Right lobe of liver (tissue), 6 donors: ENCODE measurements around the gene LCE5A. TPM values are rescaled to one million over a fixed set of nuclear protein-coding genes. Genes with fewer than 3 reads are reported as not detected.

Source experiments
- ATAC-seq, 4 donors: fragments of 200-7000 bp; cut with Tn5 transposase; one replicate each; pipeline ENCODE4 v1.9.1; 2020; ENCODE audit warnings: mild to moderate bottlenecking in 4 of 4, moderate library complexity in 4 of 4
- DNase-seq, 3 donors: peaks; one replicate each; pipeline ENCODE4 v3.0.0-alpha.2; 2020
- H3K27ac ChIP-seq, 3 donors: fragments of 200-600 bp; one replicate each; pipeline ENCODE4 v1.8.0; 2022
- H3K27me3 ChIP-seq, 2 donors: fragments of 200-600 bp; one replicate each; pipeline ENCODE4 v1.8.0; 2022
- H3K36me3 ChIP-seq, 4 donors: fragments of 200-600 bp; sonication (generic) in 1 of 4; one replicate each; pipeline versions ENCODE4 v1.5.1 to v1.8.0; 2017 to 2022; ENCODE audit warnings: control low read depth in 1 of 4
- H3K4me1 ChIP-seq, 4 donors: fragments of 200-600 bp; sonication (generic) in 1 of 4; one replicate each; pipeline versions ENCODE4 v1.5.1 to v1.8.0; 2017 to 2022; ENCODE audit warnings: control low read depth in 1 of 4
- H3K4me3 ChIP-seq, 3 donors: fragments of 200-600 bp; one replicate each; pipeline ENCODE4 v1.8.0; 2022
- H3K9me3 ChIP-seq, 4 donors: fragments of 200-600 bp; sonication (generic) in 1 of 4; one replicate each; pipeline versions ENCODE4 v1.5.1 to v1.8.0; 2017 to 2022; ENCODE audit warnings: control low read depth in 1 of 4
- POLR2A ChIP-seq: fragments of 450-650 bp; IDR thresholded peaks from one replicate; pipeline ENCODE4 v1.6.1; 2017; ENCODE audit warnings: antibody characterized with exemption, mild to moderate bottlenecking
- WGBS: methylation state at CpG from one replicate; pipeline ENCODE4 v1.1.6; 2018; ENCODE audit warnings: low coverage, low lambda C conversion rate; ENCODE audit not compliant: insufficient coverage; ENCODE audit errors: missing lambda C conversion rate; 5-methylcytosine and 5-hydroxymethylcytosine counted together
- intact Hi-C, 2 donors: fragments of 100-400 bp; cut with DNase I; formaldehyde crosslinking; loops; one replicate each; pipeline versions ENCODE4 v1.11.2 to v1.14.1; 2022
- total RNA-seq, 6 experiments: library from RNA; depleted of rRNA in 2 of 6; stranded (reverse); fragments of >200 nt in 2 of 6; fragmentation: NEBNext Ultra II Directional in 3 of 6; extraction: Animal tissue kit (Norgen Biotek cat#: 25700) in 3 of 6; gene quantifications; one replicate each; pipeline versions ENCODE4 v1.1.0 to v1.2.4, GENCODE V29; 2016 to 2023
- TF ChIP-seq, protein P1 (sequence below), 4 donors: fragments of 200-600 bp in 3 of 4; fragments of 450-650 bp in 1 of 4; IDR thresholded peaks; one replicate each; pipeline versions ENCODE4 v1.5.1 to v1.8.0; 2016 to 2022; ENCODE audit warnings: antibody characterized with exemption in 4 of 4, mild to moderate bottlenecking in 2 of 4
- donor health status: DM: no; HTN: yes; CAD: no.
- donor health status: DM: no; HTN: no; CAD: no.
- donor health status: DM: no; HTN: no; CAD: no.
- donor health status: DM: no; HTN: yes; CAD: no.
- donor health status: DM: no; HTN: yes; CAD: no.

The LCE5A gene
- total RNA-seq, 6 experiments from 2014 or later, result not detected

GRCh38 chr1:152502496-152503180 is 8.0 kb upstream of the LCE5A start:
- TF ChIP-seq, protein P1, sequence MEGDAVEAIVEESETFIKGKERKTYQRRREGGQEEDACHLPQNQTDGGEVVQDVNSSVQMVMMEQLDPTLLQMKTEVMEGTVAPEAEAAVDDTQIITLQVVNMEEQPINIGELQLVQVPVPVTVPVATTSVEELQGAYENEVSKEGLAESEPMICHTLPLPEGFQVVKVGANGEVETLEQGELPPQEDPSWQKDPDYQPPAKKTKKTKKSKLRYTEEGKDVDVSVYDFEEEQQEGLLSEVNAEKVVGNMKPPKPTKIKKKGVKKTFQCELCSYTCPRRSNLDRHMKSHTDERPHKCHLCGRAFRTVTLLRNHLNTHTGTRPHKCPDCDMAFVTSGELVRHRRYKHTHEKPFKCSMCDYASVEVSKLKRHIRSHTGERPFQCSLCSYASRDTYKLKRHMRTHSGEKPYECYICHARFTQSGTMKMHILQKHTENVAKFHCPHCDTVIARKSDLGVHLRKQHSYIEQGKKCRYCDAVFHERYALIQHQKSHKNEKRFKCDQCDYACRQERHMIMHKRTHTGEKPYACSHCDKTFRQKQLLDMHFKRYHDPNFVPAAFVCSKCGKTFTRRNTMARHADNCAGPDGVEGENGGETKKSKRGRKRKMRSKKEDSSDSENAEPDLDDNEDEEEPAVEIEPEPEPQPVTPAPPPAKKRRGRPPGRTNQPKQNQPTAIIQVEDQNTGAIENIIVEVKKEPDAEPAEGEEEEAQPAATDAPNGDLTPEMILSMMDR (IDR thresholded peaks at IDR 0.05), result no peak
- no peaks in the 10 kb centered on the region for H3K36me3 ChIP-seq
- 48% methylated on average over 2 of the region's 7 CpGs for WGBS
- intact Hi-C loops, result no loop called here
- no peaks in the 10 kb centered on the region for H3K4me1 ChIP-seq
- H3K27me3 ChIP-seq, result no peaks in the 10 kb centered on the region
- no peaks in the 10 kb centered on the region for H3K9me3 ChIP-seq
- ATAC-seq, result no peak
- no peak overlapping the region for H3K27ac ChIP-seq
- no peak for DNase-seq
- no peak overlapping the region for H3K4me3 ChIP-seq

GRCh38 chr1:152505083-152505482 is 5.5 kb upstream of the LCE5A start:
- H3K27ac ChIP-seq, result no peak overlapping the region
- DNase-seq (no peak), ATAC-seq (no peak)
- no peaks in the 10 kb centered on the region for H3K36me3 ChIP-seq
- intact Hi-C loops, result no loop called here
- WGBS, result 80% methylated on average over 1 of the region's 2 CpGs
- no peaks in the 10 kb centered on the region for H3K27me3 ChIP-seq
- no peak for TF ChIP-seq POLR2A
- TF ChIP-seq, protein P1 (IDR thresholded peaks at IDR 0.05), result no peak
- H3K4me1 ChIP-seq, result no peaks in the 10 kb centered on the region
- no peaks in the 10 kb centered on the region for H3K9me3 ChIP-seq
- H3K4me3 ChIP-seq, result no peak overlapping the region

DNA sequence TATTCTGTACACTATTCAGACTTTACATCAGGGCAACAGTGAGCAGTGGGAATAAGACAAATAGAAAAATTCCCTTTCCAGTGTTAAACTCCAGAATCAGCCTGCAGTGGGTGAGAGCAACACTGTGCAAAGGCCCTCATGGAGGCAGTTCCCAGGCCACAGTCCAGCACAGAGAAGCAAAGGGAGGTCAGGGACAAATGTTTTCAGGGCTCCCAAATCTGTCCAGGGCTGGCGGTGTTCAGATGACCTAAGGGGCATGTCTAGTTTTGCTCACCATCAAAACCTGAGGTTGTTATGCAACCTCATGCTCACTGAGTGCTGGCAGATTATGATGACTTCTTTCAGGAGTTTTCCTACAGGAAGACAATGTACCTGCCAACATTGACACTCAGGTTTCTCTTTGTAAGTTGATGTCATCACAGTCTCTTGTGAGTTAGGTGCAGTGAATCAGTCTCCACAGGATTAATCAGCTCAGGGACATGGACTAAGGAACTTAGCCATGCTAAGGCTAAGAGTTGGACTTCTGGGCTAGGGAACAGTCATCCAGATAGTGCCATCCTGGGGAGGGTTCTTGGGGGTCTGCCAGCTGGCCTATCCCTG is 3.6 kb upstream of the LCE5A start:
- Histone ChIP-seq H3K4me1 (no peaks in the 10 kb centered on the region), H3K27me3 (no peaks in the 10 kb centered on the region), H3K4me3 (no peak overlapping the region), H3K36me3 (no peaks in the 10 kb centered on the region), H3K27ac (no peak overlapping the region), H3K9me3 (no peaks in the 10 kb centered on the region)
- intact Hi-C loops, result no loop called here
- TF ChIP-seq, protein P1 (IDR thresholded peaks at IDR 0.05), result no peak
- TF ChIP-seq POLR2A, result no peak
- no CpG with 5 or more reads among the region's 1 CpG for WGBS
- DNase-seq, result peak in 1 of 3 donors; percentile 52
- peak in 2 of 4 donors; percentile 6 to 80 for ATAC-seq

- no peak for DNase-seq
- no peak for TF ChIP-seq POLR2A
- TF ChIP-seq, protein P1 (IDR thresholded peaks at IDR 0.05), result no peak
- intact Hi-C loops, result no loop called here
- H3K27ac ChIP-seq, result no peak overlapping the region
- no peak for ATAC-seq
- 80% methylated on average over 1 of the region's 5 CpGs for WGBS
- H3K4me1 ChIP-seq, result peaks cover 0 to 6% (median 0%) of the 10 kb centered on the region in 4 donors
- peaks cover 0 to 14% of the 10 kb centered on the region in 2 donors for H3K27me3 ChIP-seq
- no peak overlapping the region for H3K4me3 ChIP-seq
- no peaks in the 10 kb centered on the region for H3K9me3 ChIP-seq
- H3K36me3 ChIP-seq, result no peaks in the 10 kb centered on the region
Observed at GRCh38 chr1:152511596-152511995, 993 bp downstream of the LCE5A start.
